Erythroblast (primary cell): ENCODE data around the gene CCNG2.

Experiments
- GATA1 ChIP-seq: IDR thresholded peaks from 2 replicates; pipeline ENCODE4 v1.6.1; 2011; ENCODE audit warnings: low read depth, mild to moderate bottlenecking, control low read depth, low read length, moderate library complexity
- POLR2A ChIP-seq: IDR thresholded peaks from 2 replicates; pipeline ENCODE4 v1.6.1; 2011; ENCODE audit warnings: mild to moderate bottlenecking, low read length

DNA sequence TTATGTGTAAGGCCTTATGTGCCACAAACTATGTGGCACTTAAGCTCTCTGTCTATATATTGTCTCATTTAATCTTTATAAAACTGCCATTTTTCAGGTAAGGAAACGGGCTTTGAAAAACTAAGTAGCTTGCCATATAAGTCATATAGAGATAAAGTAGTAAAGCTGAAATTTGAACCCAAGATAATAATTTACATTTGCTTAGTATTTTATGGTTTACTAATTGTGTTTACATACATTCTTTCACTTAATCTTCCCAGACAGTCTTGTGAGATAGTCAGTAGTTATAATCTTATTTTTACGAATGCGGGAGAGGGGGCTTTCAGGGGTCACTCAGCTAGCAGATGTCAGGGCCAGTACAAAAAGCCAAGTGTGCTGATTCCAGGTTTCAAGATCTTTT, 13.9 kb upstream of the CCNG2 start:
- TF ChIP-seq POLR2A (no peak), GATA1 (no peak)
